Measurements from ENCODE around the gene CKMT2. TPM values are rescaled to one million over a fixed set of nuclear protein-coding genes. Genes with fewer than 3 reads are reported as not detected.

Gene CKMT2
- total and polyA plus RNA-seq, 2 of the 4 experiments (the other 2 are of a cell fraction), result 0.21 to 0.36 TPM

GRCh38 chr5:81305785-81306184 is 72.7 kb downstream of the CKMT2 start:
- ChIA-PET CTCF (no interaction called here), POLR2A (ENCODE audit: unreplicated experiment) (no interaction called here)
- ATAC-seq (ENCODE audit: low read depth), result no peak
- Histone ChIP-seq H2BK120ac (ENCODE audit: low read depth, low read length) (no peak overlapping the region), H3K79me1 (ENCODE audit: low read depth in 1 of 2, low read length in 2 of 2) (peaks cover 18 to 46% of the 10 kb centered on the region in 2 experiments), H2BK15ac (ENCODE audit: low read depth, low read length) (no peak overlapping the region), H3K4ac (ENCODE audit: low read depth, low read length) (no peak overlapping the region), H3K18ac (ENCODE audit: low read depth, low read length) (no peak overlapping the region), H3K56ac (ENCODE audit: extremely low read depth, insufficient read depth, low read length) (no peak overlapping the region), H3K9ac (ENCODE audit: low read depth, low read length) (no peak overlapping the region), H3K9me1 (ENCODE audit: insufficient read depth, low read length) (peaks cover 3% of the 10 kb centered on the region; the same call in 1 of the 2 replicates), H3K4me3 (ENCODE audit: insufficient read depth, low read depth, low read length) (no peak overlapping the region), H4K91ac (ENCODE audit: insufficient read depth, low read depth, low read length) (no peak overlapping the region), H3K14ac (replicated peaks; ENCODE audit: low read depth, low read length) (no peak overlapping the region), H3K36me3 (ENCODE audit: control insufficient read depth, insufficient read depth, low read length) (peaks cover 7% of the 10 kb centered on the region), H2AK9ac (replicated peaks; ENCODE audit: low read depth, low read length, poor library complexity) (no peak overlapping the region), H4K20me1 (ENCODE audit: insufficient read depth, low read length) (no peaks in the 10 kb centered on the region), H3K27me3 (ENCODE audit: control insufficient read depth, insufficient read depth, low read length) (no peaks in the 10 kb centered on the region), H2BK5ac (ENCODE audit: low read depth, low read length, poor library complexity, severe bottlenecking) (no peak overlapping the region), H3K23ac (ENCODE audit: low read depth, low read length) (no peak overlapping the region), H3K4me2 (ENCODE audit: low read depth, low read length) (no peak overlapping the region), H3K9me3 (ENCODE audit: control insufficient read depth, insufficient read depth, low read length) (no peaks in the 10 kb centered on the region), H2BK20ac (ENCODE audit: low read depth, low read length) (no peak overlapping the region), H2AK5ac (ENCODE audit: low read depth, low read length) (no peak overlapping the region), H3K27ac (ENCODE audit: insufficient read depth, low read length) (no peak overlapping the region), H4K8ac (ENCODE audit: low read depth in 2 of 2, low read length in 2 of 2) (no peak overlapping the region), H2AFZ (replicated peaks; ENCODE audit: low read length, poor library complexity) (no peak overlapping the region), H4K5ac (ENCODE audit: low read depth, low read length) (no peak overlapping the region), H3K4me1 (ENCODE audit: control insufficient read depth, insufficient read depth, low read length) (peaks cover 2% of the 10 kb centered on the region; the same call in 1 of the 2 replicates)
- intact Hi-C loops (cut with micrococcal nuclease), result loop anchor here (10.0 kb wide), 1 partner anchor 449 kb away; the partner anchor contains the start of gene SSBP2
- TF ChIP-seq RFX5 (IDR thresholded peaks at IDR 0.05; ENCODE audit: low read depth, low read length) (no peak), MAZ (IDR thresholded peaks at IDR 0.05; ENCODE audit: borderline replicate concordance, low read depth, low read length) (no peak)
- dilution Hi-C loops (cut with HindIII; ENCODE audit: low sequenced_read_pairs, unreplicated experiment), result no loop called here
- in situ Hi-C loops (cut with MboI; ENCODE audit: low sequenced_read_pairs), result no loop called here
- no TSS peak for BruUV-seq (replicated peaks)
- no peak for DNase-seq

Measured in IMR-90 (cell line).